GM21515 (cell line): Measurements from ENCODE around the gene PAEP.
"Not testable (repeated sequence)": the region's sequence is repeated elsewhere in the genome, so short reads cannot be mapped to it uniquely, and the experiment has no call there.

Source experiments
- ATAC-seq: cut with Tn5 transposase; IDR thresholded peaks from one replicate; pipeline ENCODE4 v1.9.1; 2021; ENCODE audit not compliant: unreplicated experiment

Gene PAEP

DNA sequence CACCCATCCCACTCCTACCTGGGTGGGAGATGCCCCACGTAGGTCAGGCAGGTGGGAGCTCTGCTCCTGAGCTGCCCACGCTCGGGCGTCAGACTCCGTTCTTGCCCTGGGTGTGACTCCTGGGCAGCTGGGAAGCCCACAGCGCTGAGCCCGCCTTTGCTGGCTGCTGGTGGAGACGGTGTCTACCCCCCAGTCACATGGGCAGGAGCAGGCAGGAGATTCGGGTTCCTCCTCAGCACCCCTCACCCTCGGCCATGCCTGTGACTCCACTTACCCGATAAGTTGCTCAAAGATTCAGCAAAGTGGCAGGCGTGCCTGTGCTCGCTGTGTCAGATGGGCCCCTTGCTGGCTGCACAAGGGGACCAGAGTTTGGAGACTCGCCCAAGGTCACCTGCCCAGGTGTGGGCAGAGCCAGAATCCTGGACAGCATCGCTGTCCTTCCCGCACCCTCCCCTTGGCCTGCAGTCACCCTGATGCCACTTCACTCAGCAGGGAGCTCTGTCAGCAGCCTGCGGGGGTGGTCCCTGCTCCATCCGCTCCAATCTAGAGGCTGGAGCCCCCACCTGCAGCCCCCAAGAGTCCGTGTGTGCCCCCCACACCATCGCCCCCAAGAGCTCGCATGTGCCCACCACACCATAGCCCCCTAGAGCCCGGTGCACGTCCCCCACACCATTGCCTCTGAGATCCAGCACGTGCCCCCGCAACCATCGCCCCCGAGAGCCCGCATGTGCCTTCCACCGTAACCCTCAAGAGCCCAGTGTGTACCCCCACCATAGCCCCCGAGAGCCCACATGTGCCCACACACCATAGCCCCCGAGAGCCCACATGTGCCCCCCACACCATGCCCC lies 36.1 kb upstream of the PAEP start:
- no peak for ATAC-seq

DNA sequence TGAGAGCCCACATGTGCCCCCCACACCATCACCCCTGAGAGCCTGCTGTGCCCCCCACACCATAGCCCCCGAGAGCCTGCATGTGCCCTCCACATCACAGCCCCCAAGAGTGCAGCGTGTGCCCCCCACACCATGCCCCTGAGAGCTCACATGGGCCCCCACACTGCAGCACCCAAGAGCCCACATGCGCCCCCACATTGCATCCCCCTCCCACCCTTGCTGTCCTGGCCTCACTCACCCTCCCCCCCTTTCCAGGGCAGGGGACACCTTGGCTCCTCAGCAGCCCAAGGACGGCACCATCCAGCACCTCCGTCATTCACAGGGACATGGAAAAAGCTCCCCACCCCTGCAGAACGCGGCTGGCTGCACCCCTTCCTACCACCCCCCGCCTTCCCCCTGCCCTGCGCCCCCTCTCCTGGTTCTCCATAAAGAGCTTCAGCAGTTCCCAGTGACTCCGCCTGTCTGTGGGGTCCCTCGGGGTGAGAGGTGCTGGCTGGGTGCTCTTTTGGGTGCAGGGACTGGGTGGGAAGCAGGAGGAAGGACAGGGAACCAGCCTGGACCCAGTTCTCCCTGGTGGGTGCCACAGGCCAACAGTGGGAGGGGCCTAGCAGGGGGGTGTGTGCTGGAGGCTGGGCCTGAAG lies 35.3 kb upstream of the PAEP start:
- no peak for ATAC-seq

DNA sequence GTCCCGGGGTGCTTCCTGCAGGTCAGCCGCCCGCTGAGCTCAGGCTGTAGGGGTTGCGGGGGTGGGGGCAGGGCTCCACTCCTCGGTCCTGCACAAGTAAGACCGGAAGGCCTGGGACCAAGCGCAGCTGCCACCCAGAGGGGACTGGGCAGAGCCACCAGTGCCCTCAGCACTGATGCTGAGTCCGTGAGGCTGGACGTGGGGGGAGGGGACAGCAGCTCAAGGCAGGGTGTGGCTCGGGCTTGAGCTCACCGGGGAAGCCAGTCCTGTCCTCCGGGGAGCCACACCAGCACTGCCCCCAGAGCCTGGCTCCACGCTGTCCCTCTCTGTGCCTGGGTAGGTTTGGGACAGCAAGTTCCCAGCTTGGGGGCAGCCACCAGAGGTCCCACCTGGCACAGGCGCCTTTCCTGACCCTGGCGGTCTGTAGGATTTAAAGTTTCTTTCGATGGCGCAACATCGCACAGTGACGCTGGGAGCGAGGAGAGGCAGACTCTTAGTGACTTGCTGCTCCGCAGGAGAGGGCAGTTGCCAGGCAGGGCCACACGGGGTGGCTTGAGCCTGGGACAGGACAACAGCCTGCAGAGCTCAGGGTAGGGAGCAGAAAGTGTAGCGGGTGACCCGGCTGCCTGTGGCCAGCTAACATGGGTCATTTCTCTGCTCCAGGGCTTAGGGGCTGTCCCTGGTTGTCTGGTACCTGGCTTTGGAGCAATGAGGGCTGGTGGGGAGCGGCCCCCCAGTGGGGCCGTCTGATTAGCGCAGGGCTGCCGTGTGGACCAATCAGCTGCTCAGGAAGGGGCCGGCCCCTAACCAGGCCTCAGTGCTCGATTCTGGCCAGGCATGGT lies 34.6 kb upstream of the PAEP start:
- ATAC-seq: no peak

DNA sequence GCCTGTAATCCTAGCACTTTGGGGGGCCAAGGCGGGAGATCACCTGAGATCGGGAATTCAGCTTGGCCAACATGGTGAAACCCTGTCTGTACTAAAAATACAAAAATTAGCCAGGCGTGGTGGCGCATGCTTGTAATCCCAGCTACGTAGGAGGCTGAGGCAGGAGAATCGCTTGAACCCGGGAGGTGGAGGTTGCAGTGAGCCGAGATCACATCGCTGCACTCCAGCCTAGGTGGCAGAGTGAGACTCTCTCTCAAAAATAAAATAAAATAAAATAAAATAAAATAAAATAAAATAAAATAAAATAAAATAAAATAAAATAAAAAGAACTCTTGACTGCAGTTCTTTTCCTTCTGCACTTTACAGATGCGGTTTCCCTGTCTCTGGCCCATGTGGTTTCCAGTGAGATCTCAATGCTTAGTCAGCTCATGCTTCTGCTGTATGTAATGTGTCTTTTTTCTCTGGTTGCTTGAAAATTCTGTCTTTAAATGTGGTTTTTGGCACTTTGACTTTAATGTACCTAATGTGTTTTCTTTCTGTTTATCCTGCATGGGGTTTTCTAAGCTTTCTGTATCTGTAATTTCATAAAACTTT lies 32.6 kb upstream of the PAEP start:
- not testable (repeated sequence) for ATAC-seq

DNA sequence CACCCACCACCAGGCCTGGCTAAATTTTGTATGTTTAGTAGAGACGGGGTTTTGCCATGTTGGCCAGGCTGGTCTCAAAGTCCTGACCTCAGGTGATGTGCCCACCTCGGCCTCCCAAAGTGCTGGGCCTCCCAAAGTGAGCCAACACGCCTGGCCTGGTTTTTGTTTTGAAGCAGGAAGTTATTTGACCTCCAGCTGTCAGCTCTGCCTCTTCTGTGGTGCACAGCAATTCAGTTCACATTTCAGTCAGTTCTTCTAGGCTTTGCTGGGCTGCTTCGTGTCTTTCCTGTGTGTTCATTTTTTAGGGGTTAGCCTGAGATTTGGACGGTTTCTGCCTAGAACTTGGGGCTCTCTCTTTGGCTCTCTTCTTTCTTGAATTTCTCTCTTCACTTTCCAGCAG lies 31.4 kb upstream of the PAEP start:
- ATAC-seq: no peak

DNA sequence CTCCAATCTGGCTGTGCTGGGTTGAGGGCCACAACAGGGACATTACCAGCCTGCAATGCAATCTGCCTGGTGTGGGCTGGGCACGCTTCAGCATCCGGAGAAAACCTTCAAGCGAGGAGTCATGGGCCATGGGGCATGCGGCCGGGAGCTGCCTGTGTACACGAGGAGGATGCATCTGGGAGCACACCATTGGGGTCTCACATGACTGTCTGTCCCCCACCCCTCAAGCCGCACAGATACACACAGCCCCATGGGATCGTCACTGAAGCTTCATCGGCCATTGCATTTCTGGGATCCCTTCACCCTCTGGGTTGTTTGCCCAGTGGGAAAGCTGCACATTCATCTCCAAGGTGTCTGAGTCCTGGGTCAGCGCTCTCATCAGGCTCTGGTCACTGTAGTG lies 30.5 kb upstream of the PAEP start:
- ATAC-seq: no peak

DNA sequence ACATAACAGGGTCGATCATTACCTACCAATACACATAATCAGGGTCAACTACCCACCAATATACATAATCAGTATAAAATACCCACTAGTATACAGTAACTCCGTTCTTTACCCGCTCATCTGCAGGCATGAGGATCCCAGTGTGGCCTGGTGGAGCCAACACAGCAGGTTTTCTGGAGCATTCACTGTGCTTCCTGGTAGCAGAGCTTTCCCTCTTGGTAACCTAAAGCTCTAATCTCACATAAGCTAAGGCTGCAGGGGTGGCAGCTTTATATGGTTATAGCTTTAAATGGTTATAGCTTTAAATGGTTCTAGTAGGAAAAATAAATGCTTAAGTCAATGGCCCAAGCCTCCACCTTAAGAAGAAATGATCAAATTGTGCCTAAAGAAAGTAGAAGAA lies 28.4 kb upstream of the PAEP start:
- no peak for ATAC-seq

DNA sequence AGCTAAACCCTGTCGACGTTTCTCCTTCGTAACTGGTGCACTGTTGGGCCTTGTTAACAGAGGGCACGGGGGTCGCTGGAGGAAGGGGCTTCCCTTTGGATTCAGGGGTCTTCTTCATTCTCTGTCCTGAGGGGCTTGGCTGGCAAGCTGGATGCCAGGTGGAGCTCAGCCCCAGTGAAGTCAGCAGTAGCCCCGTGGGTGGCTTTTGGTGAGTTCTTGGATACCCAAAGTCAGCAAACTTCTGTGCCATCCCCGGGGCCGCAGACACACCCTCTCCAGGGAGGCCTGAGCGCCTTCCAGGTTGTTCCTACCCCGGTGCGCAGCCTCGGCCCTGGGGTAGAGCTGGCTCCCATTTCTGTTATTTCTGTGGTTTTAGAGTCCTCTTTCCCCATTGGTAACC lies 27.9 kb upstream of the PAEP start:
- no peak for ATAC-seq

DNA sequence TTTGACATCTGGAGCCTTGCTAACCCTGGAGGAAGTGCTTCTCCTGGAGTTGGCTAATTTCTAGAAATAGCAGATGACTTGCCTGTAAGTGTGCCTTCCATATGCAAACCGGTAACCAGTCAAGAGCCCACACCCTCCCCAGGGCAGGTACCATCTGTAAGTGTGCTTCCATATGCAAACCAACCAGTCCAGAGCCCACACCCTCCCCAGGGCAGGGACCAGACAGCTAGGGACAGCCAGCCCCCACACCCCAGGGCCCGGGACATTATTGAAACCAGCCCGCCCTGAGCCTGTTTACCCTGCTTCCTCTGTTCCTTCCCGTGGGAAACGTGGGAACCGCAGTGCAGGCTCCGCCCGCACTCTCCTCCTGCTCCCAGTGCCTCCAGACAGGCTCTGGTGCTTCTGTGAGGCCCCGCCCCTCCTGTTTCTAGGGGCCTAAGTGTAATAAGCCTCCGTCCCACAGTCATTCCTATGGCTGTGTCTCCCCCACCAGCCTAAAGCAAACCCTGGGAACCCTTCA lies 27.3 kb upstream of the PAEP start:
- not testable (repeated sequence) for ATAC-seq

DNA sequence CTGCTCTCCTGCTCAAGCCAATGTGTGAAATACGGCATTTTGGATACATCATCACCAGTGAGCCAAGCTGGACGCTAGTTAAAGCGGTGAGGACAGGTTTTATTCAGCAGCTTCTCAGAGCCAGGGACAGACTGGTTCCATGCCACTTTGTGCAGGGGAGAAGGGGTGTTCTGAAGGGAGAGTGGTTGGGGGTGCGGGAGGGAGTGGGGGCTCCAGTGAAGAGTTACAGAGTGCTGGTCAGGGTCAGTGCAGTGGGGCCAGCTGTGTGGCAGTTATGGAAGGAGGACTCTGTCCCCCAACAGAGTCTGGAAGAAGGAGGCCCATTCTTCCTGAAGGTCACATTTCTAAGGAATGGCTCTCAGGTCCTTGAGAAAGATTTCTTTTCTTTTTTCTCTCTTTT lies 26.7 kb upstream of the PAEP start:
- not testable (repeated sequence) for ATAC-seq

DNA sequence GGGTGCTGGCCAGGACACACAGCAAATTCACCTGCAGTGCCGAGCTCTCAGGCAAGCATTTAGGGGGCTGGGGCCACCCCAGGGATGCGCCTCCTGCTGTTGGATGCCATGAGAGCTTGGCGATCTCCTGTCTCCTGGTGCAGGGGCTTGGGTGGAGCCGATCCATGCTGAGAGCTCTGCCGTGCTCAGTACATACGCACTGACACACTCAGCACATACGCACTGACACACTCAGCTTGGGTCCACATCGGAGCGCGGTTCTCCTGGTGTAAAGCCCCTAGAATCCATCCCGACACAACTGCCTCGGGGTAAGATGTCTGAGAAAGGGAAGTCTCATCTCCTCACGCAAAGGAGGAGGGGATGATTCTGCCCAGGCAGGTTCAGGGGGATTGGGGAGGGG lies 25.9 kb upstream of the PAEP start:
- ATAC-seq: not testable (repeated sequence)

DNA sequence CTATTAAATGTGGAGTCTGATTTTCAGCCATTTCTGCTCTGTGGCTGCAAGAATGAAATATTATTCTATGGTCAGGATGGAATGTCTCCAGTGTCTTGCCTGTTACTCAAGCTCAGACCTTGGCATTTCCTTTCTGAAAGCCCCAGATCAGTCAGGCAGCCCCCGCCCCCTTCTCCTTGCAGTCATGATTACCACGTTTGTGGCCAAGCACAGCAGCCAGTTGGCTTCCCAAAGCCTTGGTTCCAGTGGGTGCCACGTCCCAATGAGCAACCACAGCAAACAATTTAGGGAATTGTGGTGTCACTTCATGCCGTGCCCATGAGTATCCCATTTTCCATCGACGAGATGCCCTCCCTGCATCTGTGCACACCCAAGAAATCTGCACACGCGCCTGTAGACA lies 25.3 kb upstream of the PAEP start:
- no peak for ATAC-seq

DNA sequence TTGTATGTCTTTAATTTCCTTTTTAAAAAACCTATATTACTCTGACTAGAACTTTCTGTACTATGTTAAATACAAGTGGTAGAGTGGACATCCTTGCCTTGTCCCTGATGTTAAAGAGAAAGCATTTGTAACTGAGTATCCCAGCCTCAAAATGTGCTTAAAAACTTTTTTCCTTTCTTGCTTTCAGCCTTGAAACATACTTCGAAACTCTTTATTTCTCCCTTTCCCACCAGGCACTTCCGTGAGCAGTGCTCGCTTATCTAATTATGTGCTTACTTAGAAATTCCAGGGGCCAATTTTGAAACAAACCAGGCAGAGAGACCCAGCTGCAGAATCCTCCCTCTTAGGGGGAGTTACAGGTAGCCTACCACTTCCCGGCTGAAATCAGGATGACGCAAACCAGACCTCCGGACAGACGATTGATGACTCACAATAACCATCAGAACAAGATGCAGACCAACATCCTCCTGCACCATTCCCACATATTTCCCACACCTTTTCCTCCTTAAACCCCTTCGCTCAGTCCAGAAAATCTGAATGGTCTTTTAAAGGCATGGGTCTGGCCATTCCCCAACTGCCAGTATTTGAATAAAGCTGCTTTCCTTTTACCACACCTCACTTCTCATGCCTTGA lies 18.2 kb upstream of the PAEP start:
- ATAC-seq: not testable (repeated sequence)

DNA sequence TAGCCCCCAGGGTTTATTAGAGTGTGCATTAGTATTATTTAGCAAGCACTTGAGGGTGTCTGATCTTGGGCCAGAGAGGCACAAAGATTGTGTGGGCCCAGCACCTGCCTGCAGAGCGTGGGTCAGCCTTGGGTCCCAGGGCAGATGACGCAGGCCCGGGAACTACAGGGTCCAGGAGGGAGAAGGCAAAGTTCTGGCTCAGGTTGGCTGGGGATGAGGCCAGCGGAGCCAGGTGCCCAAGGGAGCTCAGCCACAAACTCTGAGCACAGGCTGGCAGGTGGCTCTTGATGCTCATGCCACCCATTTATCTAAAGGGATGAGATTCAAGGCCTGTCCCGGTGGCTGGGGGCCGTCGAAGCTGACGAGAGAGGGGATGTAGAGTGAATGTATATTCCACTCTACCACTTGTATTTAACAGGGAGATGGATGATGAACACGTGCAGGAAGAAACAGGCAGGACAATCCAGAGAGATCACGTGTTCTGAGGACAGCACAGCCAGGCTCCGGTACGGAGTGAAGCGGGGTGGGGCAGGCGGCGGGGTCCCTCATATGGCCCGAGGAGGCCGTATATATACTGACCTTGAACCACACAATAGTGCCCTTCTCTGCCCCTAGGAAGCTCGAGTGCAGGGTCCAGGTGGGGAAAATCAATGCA lies 16.4 kb upstream of the PAEP start:
- no peak for ATAC-seq

DNA sequence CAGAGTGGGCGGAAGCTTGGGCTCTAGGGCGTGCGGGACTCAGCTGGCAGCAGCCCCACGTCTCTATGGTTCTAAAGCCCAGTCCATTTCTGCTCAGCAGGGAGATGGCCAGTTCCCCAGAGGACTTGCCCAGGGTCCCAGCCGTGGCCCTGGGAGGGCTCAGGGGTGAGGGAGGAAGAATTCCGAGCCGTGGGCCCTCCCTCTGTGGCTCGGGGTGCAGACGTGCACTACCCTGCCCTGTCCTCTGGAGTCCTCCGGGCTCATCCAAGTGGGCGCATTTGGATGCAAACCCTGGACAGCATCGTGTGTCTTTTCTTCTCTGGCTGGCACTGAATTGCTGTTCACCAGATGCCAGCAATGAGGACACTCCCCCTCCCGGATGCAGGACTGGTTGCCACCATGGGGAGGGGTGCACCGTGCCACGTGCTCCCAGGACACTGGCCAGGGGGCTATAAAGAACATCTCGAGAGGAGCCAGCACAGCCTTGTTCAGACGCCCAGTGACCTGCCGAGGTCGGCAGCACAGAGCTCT lies 15.8 kb upstream of the PAEP start, which contains the start of gene OBP2A:
OBP2A (plus strand) TSS at position 481 of the 531 bp plus-strand sequence. CDS start 55 bp downstream, outside the sequence.
- not testable (repeated sequence) for ATAC-seq

DNA sequence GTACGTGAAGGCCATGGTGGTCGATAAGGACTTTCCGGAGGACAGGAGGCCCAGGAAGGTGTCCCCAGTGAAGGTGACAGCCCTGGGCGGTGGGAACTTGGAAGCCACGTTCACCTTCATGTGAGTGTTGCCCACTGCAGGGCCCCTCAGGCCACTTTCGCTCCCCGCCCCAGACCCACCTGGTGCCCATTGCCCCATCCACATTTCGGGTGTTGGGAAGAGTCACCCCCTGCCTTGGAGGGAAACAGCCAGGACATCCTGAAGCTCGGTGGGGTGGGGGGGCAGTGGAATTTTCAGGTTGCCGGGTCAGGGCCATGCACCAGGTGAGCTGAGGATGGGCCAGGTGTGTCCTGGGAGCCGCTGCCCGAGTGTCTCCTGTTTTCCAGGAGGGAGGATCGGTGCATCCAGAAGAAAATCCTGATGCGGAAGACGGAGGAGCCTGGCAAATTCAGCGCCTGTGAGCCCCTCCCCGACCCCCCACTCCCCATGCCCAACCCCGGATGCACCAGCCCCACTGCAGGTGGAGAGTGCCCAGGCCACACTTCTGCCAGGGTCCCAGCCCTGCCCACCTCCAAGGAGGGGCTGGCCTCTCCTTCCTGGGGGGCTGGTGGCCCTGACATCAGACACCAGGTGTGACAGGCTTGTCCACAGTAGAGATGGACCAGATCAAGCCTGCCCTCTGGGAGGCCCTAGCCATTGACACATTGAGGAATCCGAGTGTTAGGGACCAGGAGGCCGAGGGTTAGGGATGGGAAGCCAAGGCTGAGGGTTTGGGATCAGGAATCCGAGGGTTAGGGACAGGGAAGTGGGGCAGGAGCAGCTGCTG lies 14.6 kb upstream of the PAEP start:
- ATAC-seq: not testable (repeated sequence)

DNA sequence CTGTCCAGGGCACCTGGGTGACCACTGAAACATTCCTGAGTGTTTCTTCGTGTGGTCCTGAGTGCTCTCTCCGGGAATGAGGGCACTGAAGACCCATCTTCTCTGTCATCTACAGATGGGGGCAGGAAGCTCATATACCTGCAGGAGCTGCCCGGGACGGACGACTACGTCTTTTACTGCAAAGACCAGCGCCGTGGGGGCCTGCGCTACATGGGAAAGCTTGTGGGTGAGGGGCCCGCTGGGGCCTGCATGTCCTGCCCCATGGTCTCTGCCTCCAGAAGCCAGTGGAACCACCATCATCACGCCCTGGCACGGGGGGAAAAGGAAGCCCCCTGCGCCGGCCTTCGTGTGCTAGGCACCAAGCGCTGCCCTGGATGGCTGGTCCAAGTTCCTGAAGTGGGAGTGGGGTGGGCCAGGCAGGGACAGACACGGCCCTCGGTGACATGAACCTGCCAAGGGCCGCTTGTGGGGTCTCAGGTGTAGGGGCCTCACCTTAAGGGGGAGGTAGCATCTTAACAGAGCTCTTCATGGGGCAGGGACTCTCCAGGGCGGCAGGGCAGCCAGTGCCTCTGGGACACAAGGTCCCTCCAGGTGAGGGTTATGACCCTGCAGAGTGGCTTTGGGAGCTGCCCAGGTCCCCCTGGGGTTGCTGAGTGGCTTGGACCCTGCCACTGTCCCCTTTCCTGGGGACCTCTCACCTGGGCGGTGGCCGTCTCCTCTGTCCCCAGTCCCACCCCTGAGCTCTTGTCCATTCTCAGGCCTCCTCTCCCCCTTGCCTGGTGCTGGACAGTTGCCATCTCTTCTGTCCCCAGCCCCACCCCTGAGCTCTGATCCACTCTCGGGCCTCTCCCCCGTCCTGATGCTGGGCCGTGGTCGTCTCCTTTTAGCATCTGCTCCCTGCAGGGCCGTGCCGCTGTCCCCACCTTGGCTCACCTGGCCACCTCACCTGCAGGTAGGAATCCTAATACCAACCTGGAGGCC lies 13.5 kb upstream of the PAEP start:
- no peak for ATAC-seq
